SIG-M5 treated with dmso at 0.1 percent for 504 hours (cell line): Measurements from ENCODE around the gene CHD2.
"Not testable (repeated sequence)": the region's sequence is repeated elsewhere in the genome, so short reads cannot be mapped to it uniquely, and the experiment has no call there.

Experiments used
- DNase-seq: peaks from one replicate; lab custom pipeline; 2025; ENCODE audit not compliant: unreplicated experiment; lab: John Stamatoyannopoulos, UW

CHD2 gene

DNA sequence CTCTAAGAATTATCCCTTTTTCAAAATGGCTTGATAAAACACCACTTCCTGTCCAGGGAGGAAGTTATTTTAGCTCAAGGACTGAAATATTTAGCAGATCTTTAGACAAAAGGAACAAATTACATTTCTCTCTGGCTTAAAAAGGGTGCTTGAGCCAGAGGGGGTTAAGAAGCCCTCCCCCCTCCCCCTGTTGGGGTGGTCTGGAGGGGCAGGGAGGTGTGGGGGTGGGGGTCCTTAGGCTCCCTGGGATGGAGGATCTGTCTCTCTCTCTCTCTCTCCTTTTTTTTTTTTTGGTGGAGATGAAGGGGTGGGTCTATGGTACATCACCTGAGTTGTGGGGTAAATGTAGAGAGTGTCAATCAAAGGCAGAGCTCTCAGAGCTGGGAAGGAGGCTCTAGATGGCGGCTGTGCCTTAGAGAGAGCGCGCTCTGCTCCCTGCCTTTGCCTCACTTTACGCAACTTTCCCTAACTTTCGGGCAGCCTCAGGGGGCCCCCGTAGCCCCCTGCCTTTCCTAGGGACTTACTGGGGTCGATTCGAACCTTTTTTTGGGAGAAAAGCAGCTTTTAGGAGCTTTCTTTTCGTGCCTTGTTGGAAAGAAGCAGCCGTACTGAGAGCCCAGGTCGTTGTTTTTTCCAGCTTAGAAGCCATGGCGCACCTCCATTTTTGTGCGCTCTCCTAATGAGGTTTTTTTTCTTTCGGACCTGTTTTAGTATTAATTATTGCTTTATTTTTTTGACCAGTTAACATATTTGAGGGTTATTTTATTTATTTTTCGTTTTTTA is at the start of gene CHD2:
TSS of gene CHD2 (plus strand) at position 377 of the 783 bp plus-strand sequence. CDS start 914 bp downstream, outside the sequence.
- DNase-seq: peak; percentile 90

DNA sequence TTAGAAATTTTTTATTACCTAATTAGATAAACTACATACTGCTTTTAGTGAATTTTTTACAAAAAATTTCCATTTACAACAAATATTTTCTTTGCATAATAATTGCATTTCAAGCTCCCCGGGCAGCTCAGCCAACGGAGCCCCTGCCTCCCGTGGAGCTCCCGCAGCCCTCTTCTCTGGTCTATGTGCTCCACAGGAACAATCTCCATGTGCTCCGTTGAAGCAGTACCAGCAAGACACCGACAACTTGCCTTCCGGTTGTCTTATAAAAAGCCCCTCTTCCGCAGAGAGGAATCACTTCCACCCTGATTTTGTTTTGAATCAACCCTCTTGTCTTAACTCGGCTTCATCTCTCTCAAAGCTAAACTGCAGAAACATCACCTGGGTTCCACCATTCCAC is 46.9 kb upstream of the CHD2 start:
- no peak for DNase-seq

DNA sequence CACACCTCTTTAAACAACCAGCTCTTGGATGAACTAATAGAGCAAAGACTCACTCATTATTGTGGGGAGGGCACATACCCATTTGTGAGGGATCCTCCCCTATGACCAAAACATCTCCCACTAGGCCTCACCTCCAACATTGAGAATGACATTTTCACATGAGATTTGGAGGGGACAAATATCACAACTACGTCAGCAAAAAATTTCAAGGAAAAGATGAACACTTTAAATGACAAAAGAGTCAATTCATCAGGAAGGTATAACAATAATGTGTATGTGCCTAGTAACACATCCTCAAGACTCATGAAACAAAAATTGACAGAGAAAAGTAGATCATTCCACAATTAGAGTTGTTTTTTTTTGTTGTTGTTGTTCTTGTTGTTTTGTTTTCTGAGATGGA is 38.4 kb upstream of the CHD2 start:
- no peak for DNase-seq

DNA sequence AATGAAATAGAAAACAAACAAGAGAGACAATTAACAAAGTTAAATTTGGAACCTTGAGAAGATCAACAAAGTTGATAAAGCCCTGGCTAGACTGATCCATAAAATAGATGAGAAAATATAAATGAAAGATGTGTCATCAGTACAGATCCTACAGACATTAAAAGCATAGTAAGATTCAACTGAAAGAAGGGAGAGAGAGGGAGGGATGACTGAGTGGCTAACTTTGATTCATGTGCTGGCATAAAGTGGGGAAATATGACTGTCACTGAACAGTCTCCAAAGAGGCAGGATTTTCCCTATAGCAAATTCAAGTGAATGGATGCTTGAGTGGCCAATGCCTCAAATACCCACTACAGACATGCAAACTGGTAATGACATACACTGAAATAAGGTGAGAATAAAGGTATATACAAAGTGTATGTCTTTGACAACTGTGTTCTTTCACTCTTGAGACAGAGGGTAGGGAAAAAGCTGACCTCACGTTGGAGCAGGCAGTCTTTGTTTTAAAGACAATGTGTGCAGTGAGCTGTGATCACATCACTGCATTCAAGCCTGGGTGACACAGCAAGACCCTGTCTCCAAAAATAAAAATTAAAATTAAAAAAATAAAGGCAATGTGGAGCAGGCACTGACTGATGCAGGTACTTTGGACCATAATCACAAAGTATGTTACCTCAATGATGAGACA is 35.9 kb upstream of the CHD2 start:
- DNase-seq: no peak

DNA sequence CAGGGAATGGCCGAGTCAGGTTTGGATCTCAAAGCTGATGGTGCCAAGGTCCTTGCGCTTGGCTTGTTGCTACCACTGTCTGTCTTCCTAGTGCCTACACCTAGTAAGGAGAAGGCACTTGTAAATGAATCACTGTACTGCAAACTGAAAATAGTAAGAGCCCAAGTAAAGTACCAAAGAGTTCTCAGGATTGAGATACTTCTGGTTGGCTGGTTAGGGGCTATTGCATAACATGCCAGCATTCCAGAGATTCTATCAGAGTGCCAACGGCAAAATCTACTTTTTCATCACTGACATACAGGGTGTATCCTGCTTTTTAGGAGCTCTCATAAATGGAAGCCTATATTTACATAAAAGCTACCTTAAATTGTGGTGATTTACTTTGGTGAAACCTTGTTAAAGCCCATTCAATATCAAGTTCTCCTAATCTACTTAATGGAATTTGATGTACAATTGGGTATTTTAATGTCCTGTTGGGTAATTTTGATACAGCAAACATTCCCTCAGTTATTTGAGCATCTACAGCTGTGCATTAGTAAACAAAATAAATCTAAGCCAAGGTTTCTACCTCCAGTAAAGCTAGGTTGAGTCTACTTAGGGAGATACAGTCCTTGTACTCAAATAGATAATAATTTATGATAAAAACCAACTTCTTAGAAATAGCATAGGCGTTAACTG is 30.7 kb upstream of the CHD2 start:
- peak; percentile 68 for DNase-seq

DNA sequence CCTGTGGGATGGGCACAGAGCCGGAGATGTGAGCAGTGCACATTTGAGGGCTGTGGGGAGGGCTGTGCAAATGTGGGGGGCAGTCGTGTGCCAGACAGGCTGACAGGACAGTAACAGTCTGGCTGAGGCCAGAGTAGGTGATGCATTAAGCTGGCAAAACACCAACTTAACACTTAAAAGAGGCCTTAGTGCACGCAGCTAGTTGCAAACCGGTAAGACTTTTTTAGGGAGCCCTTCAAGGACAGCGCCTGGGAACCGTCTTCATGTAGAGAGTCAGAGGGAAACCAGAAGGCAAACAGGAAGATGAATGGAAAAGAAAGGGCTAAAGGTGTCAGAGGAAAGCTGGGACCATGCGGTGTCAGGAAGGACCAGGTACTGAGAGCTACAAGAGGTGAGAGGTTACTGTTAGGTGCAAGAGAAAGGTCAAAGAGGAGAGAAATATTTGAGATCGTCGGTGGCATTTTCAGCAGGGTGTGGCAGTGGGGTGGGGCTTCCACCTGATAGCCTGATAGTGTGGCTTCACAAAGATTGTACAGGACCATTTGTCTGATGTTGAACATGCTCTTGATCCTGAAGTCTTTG is 30.0 kb upstream of the CHD2 start:
- DNase-seq: no peak

DNA sequence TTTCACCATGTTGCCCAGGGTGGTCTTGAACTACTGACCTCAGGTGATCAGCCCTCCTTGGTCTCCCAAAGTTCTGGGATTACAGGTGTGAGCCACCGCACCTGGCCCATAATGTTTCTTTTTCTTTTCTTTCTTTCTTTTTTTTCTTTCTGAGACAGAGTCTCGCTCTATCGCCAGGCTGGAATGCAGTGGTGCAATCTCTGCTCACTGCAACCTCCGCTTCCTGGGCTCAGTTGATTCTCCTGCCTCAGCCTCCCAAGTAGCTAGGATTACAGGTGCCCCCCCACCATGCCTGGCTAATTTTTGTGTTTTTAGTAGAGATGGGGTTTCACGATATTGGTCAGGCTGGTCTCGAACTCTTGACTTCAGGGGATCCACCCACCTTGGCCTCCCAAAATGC is 27.2 kb upstream of the CHD2 start:
- DNase-seq: not testable (repeated sequence)

DNA sequence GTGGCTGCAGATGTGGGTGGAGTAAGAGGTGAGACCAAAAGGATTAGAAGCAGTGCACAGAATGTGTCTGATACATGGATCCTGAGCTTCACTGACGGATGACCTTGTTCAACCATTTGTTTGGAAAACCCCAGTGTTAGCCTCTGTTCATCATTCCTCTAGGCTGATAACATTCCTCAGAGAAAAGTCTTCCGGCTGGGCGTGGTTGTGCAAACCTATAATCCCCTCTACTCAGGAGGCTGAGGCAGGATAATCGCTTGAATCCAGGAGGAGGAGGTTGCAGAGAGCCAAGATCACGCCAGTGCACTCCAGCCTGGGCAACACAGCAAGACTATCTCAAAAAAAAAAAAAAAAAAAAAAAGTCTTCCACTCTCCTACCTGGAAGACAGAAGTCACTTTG is 23.1 kb upstream of the CHD2 start:
- no peak for DNase-seq

DNA sequence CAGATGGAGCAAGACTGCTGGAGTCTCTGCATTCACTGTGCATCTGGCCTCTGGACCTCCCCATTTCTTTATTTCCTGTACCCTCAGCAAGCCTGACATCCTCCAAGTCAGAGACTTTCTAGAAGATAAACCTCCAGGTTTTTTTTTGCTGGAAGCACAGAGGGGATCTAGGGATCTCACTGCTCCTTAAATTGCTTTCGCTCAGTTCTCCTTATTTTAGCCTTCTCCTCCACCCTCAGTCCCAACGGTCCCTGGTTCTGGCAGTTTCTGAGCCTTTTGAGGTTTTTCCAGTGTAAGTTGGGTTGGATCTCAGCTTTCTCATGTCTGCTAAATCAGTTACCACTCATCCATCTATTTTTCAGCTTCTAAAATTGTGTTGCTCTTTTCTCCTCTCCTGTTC is 22.7 kb upstream of the CHD2 start:
- no peak for DNase-seq

DNA sequence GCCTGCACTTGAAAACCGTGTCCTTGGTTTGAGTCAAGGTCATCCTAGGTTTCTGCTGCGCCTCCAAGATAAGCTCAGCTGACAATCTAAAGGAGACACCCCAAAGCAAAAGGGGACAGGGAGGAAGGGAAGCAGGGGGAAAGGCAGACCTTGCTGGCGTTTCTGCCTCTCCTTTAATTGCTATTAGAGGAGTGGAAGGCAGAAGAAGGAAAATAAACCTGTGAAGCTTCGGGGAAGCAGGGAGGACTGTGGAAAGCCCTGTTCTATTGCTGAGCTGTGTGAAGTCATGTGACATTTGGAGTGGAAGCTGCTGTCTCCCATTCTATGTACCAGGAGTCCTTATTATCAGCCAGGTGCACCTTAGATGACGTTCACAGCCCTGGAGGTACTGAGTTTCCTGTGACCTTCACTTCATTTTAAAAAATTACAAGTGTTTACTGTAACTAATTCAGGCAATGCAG is 21.5 kb upstream of the CHD2 start:
- DNase-seq: no peak

DNA sequence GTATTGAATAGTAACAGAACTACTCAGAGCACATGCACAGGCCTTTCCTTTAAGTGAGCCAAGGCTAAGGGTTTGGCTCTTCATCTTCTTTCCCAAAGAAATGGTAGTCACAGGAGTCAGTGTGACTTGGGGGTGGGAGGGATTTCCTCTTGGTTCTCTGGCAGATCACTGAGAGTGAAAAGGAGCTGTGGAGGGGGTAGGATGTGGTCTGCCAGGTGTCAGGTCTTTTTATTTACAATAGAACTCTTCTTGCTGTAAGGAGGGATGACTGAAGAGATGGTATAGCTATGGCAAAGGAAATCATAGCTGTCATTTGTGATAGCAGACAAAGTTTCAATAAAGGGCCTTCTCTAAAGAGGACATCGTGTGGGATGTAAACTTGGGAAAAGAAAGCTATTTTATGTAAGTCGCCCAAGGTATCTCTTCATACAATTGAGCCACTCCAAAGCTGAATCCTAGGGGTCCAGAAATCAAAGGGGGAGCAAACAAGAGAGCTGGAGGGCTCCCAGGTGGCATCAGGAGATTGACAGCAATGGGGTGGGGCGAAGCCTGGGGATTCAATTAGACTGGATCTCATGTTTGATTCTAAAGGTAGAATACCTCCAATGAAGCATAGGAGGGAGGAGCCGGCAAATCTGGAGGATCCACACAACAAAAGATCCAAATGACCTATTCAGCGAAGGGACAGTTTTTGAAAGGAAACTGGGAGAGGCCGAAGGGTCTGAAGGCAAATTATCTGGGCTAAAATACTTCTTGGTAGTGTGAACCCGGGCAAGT is 20.0 kb upstream of the CHD2 start:
- DNase-seq: no peak

DNA sequence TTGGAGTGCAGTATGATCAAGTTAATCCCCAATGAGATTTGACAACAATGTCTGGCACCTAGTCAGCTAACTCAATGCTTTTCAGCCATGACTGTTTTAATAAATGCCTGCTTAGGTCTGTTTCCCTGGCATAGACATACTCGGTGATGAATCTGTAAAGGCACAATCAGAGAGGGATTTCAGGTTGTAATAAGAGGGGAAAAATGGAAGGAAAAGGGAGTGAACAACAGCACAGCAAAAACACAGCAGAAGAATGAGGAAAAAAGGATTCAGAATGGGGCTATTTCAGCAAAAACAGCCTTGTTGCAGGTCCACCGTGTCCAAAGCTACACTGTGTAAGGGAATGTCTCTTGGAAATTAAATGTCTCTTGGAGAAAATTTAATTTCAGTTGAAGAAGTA is 19.3 kb upstream of the CHD2 start:
- no peak for DNase-seq

DNA sequence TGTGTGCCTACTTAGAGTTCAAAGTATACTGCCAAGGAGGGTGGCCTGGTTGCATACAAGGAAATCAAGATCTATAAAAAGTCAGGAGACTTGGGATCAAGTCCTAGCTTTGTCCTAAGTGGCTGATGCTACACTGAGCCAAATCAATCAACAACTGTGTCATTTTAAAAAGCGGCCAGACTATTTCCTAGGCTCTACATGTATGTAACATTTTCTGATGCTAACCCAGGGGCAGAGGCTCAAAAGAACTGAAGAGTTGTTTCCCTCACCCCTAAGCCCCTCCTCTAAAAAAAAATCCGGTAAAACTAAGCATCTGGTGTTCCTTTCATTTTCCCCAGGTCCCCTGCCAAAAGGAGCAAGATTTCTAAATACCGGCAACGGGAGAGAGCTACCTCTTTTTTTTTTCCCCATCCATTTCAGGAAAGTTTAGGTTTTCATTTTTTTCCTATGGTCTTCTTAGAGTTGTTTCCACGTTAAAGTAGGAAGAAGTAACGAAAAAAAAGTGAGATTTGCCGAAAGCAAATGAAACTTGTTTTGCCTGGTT is 18.8 kb upstream of the CHD2 start:
- DNase-seq: no peak

DNA sequence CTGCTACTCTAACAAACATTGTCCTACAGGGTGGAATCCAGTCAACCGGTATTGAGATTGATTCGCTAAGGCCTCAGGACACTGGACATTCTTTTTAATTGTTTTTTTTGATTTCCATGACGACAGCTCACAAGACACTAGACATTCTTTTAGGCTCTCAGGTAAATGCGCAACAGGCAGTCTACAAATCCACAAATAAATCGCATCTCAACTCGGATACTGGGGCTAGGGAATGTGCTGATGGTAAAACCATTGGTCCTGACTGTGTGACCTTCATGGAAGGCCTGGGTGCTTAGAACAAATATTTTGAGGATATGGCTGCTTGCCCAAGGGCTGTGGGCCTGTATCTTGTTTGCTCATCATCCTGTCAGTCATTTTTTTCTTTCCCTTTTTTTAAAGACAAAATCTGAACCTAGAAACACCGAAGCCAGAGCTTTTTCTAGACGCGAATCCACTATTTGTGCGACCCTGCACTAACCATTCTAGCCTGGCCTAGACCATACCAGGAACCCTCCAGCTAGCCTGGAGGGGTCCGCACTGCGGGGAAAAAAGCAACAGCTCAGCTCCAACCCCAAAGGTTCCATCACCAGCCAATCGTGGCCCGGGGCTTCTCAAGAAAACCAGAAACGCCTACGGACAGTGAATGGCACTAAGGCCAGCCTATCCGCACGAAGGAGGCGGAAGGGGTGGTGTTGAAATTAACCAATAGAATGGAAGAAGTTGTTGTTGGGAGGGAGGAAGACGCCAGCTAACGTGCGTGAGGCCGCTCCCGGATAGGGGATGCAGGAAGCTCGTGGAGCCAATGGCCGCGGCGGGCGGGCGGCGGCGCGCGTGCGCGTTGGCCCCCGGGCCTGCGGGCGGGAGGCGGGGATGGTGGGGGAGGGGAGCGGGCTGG is 18.1 kb upstream of the CHD2 start:
- DNase-seq: peak; percentile 99

DNA sequence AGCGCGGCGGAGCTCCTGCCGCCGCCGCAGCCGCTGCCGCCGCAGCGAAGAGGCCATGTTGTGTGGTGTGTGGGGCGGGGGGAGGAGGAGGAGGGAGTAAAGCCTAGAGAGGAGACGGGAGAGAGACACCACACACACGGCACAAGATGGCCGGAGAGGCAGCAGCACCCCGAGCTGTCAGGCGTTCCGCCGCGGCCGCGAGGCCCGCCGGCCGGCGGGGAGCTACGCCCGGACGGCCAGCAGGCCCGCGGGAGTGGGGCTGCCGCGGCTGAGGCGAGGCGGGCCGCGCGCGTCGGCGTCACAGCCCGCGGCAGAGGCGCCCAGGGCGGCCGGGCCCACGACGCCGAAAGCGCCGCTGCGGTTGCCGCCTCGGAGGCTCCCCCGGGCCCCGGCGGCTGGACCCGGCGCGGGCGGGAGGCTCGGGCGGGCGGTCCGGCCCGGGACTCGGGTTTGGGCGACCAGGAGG is 17.4 kb upstream of the CHD2 start:
- DNase-seq: peak; percentile 98

DNA sequence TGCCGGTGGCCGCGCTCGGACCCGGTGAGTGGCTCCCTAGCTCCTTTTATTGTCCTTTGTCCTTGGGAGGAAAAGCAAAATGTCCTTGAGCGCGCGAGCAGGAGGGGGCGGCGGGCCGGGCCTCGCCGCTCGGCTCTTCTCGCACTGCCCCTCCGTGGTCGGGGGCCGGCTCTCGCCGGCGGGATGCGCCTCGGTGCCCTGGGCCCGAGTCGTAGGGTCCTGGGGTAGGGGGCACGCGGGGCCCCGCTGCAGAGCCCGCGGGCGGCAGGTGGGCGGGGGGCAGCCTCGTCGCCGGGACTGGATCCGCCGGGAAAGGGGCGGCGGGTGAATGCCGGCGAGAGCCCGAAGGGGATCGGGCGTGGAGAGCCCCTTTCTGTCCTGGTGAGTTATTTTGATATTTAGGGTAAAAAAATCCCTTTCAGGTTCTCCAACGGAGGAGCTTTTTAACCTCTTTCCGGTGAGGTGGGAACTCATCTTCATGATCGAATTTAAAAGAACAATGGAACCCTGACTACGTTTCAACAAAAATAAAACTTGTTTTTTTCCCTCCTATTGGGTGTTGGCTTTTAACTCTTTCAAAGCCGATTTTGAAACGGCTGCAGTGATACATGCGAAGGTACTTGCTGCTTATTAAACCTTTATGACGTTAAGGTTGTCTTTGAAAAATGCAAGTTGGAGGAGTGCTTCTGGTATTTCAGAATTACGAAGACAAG is 16.8 kb upstream of the CHD2 start:
- DNase-seq: no peak

DNA sequence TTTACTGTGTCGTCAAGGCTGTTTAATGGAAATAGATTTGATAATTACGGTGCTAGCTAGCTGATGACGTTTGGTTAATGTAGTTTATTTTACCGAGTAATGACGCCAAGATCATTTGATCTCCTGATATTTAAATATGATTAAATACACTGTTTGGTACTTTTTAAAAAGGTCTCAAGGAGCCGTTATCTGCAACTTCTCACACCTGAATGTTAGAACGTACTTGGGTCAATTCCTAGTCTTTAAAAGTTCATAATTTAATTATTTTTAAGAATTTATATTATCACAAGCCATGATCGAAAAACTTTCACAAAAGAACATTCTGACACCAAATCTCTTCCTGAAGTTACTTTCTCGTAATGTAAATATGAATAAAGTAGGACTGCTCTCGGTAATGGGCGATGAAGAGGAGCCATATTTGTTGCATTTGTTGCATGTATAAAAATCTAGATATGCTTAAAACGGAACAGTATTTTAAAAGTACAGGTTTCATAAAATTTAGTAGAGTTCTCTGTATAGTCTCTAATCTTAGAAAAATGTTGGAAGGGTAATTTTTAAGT is 16.2 kb upstream of the CHD2 start:
- peak; percentile 35 for DNase-seq

DNA sequence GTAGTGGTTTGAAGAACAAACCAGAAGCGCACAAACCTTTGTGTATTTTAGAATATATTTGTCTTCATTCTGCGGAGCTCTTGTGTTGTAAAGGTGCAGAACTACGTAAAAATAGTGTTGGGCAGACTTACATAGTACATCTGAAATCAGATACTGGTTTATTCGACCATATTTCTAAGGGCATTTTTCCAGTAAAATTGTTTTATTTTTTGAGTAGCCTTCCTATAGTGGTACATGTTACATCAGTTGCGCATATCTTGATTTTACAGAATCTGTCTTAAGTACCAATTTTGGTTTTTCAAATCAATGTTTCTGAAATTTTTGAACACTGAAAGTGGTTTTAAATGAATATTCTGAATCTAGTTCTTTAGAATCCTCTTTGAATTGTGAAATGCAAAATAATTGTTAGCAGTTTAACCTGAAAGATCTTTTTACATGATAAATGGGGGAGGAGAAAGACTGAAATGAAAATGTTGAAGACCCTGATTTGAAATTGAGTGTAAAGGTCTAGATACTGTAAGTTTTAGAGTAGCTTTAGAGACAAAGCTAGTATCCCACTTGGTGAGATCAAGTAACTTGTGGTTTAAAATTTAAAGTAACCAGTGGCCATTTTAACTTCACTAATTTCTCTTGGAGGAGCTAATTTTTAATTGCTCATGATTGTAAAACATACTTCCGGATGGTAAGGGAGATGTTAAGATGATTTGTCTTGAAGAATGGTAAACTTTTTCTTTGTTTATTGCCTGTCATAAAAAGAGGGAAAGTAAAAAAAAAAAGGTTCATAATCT is 15.5 kb upstream of the CHD2 start:
- peak; percentile 28 for DNase-seq
